ENCODE data around the gene VAT1L.
A peak's percentile ranks its signal among the peaks of the same experiment; 100 is the strongest.

VAT1L gene

GRCh38 chr16:77858060-77858459 is 69.7 kb downstream of the VAT1L start:
- Mint-ChIP-seq H3K4me1 (no peaks in the 10 kb centered on the region), H3K4me3 (no peak overlapping the region), H3K27ac (no peak overlapping the region), H3K36me3 (ENCODE audit: low read depth) (no peaks in the 10 kb centered on the region), H3K27me3 (peaks cover 7% of the 10 kb centered on the region), H3K9me3 (no peaks in the 10 kb centered on the region)
- ATAC-seq (no peak), DNase-seq (no peak)

GRCh38 chr16:77859493-77860232 is 71.3 kb downstream of the VAT1L start:
- Mint-ChIP-seq H3K4me1 (no peaks in the 10 kb centered on the region), H3K36me3 (ENCODE audit: low read depth) (no peaks in the 10 kb centered on the region), H3K4me3 (no peak overlapping the region), H3K27ac (no peak overlapping the region), H3K9me3 (no peaks in the 10 kb centered on the region), H3K27me3 (peaks cover 8% of the 10 kb centered on the region)
- DNase-seq (no peak), ATAC-seq (no peak)

GRCh38 chr16:77860953-77861352 is 72.6 kb downstream of the VAT1L start:
- no peak for DNase-seq
- Mint-ChIP-seq H3K27me3 (peaks cover 9% of the 10 kb centered on the region), H3K4me3 (no peak overlapping the region), H3K9me3 (no peaks in the 10 kb centered on the region), H3K4me1 (no peaks in the 10 kb centered on the region), H3K27ac (no peak overlapping the region), H3K36me3 (ENCODE audit: low read depth) (no peaks in the 10 kb centered on the region)
- ATAC-seq: no peak

- Mint-ChIP-seq H3K27ac (no peak overlapping the region), H3K4me3 (no peak overlapping the region), H3K9me3 (no peaks in the 10 kb centered on the region), H3K4me1 (peaks cover 2% of the 10 kb centered on the region), H3K27me3 (peaks cover 6% of the 10 kb centered on the region), H3K36me3 (ENCODE audit: low read depth) (no peaks in the 10 kb centered on the region)
- DNase-seq (no peak), ATAC-seq (no peak)
Measured at GRCh38 chr16:77863250-77863649, 74.9 kb downstream of the VAT1L start.

GRCh38 chr16:77866752-77867151 is 78.4 kb downstream of the VAT1L start:
- DNase-seq (no peak), ATAC-seq (no peak)
- peaks cover 4% of the 10 kb centered on the region for H3K4me1 Mint-ChIP-seq
- no peaks in the 10 kb centered on the region for H3K36me3 Mint-ChIP-seq (ENCODE audit: low read depth)
- H3K9me3 Mint-ChIP-seq: no peaks in the 10 kb centered on the region
- H3K4me3 Mint-ChIP-seq: no peak overlapping the region
- peaks cover 6% of the 10 kb centered on the region for H3K27me3 Mint-ChIP-seq
- H3K27ac Mint-ChIP-seq: no peak overlapping the region

GRCh38 chr16:77868052-77868451 is 79.7 kb downstream of the VAT1L start:
- Mint-ChIP-seq H3K9me3 (no peaks in the 10 kb centered on the region), H3K27ac (no peak overlapping the region), H3K27me3 (peaks cover 6% of the 10 kb centered on the region), H3K36me3 (ENCODE audit: low read depth) (no peaks in the 10 kb centered on the region), H3K4me3 (no peak overlapping the region), H3K4me1 (peaks cover 4% of the 10 kb centered on the region)
- ATAC-seq (no peak), DNase-seq (no peak)

GRCh38 chr16:77868478-77868877 is 80.1 kb downstream of the VAT1L start:
- peaks cover 4% of the 10 kb centered on the region for H3K4me1 Mint-ChIP-seq
- no peak overlapping the region for H3K27ac Mint-ChIP-seq
- ATAC-seq (peak; percentile 54), DNase-seq (no peak)
- H3K9me3 Mint-ChIP-seq: no peaks in the 10 kb centered on the region
- H3K36me3 Mint-ChIP-seq (ENCODE audit: low read depth): no peaks in the 10 kb centered on the region
- H3K4me3 Mint-ChIP-seq: no peak overlapping the region
- peaks cover 6% of the 10 kb centered on the region for H3K27me3 Mint-ChIP-seq

- DNase-seq (no peak), ATAC-seq (no peak)
- peaks cover 2% of the 10 kb centered on the region for H3K27me3 Mint-ChIP-seq
- peaks cover 4% of the 10 kb centered on the region for H3K4me1 Mint-ChIP-seq
- H3K4me3 Mint-ChIP-seq: no peak overlapping the region
- no peaks in the 10 kb centered on the region for H3K36me3 Mint-ChIP-seq (ENCODE audit: low read depth)
- H3K9me3 Mint-ChIP-seq: no peaks in the 10 kb centered on the region
- no peak overlapping the region for H3K27ac Mint-ChIP-seq
Measured at GRCh38 chr16:77869997-77870813, 81.8 kb downstream of the VAT1L start.

GRCh38 chr16:77871932-77872331 is 83.6 kb downstream of the VAT1L start:
- no peak for ATAC-seq
- Mint-ChIP-seq H3K36me3 (ENCODE audit: low read depth) (no peaks in the 10 kb centered on the region), H3K27me3 (no peaks in the 10 kb centered on the region), H3K9me3 (no peaks in the 10 kb centered on the region), H3K4me1 (peaks cover 4% of the 10 kb centered on the region), H3K27ac (no peak overlapping the region), H3K4me3 (no peak overlapping the region)
- no peak for DNase-seq

- Mint-ChIP-seq H3K9me3 (no peaks in the 10 kb centered on the region), H3K27me3 (no peaks in the 10 kb centered on the region), H3K4me3 (no peak overlapping the region), H3K27ac (no peak overlapping the region), H3K4me1 (peaks cover 4% of the 10 kb centered on the region), H3K36me3 (ENCODE audit: low read depth) (no peaks in the 10 kb centered on the region)
- no peak for ATAC-seq
- no peak for DNase-seq
Measured at GRCh38 chr16:77873066-77873465, 84.7 kb downstream of the VAT1L start.

GRCh38 chr16:77874347-77874746 is 86.0 kb downstream of the VAT1L start:
- Mint-ChIP-seq H3K27ac (no peak overlapping the region), H3K4me1 (no peaks in the 10 kb centered on the region), H3K9me3 (no peaks in the 10 kb centered on the region), H3K4me3 (no peak overlapping the region), H3K27me3 (no peaks in the 10 kb centered on the region), H3K36me3 (ENCODE audit: low read depth) (no peaks in the 10 kb centered on the region)
- ATAC-seq (no peak), DNase-seq (no peak)

GRCh38 chr16:77876776-77877175 is 88.4 kb downstream of the VAT1L start:
- no peak overlapping the region for H3K4me3 Mint-ChIP-seq
- no peak for DNase-seq
- H3K4me1 Mint-ChIP-seq: no peaks in the 10 kb centered on the region
- no peaks in the 10 kb centered on the region for H3K9me3 Mint-ChIP-seq
- ATAC-seq: no peak
- no peaks in the 10 kb centered on the region for H3K36me3 Mint-ChIP-seq (ENCODE audit: low read depth)
- no peaks in the 10 kb centered on the region for H3K27me3 Mint-ChIP-seq
- no peak overlapping the region for H3K27ac Mint-ChIP-seq

GRCh38 chr16:77877712-77878347 is 89.5 kb downstream of the VAT1L start:
- DNase-seq (no peak), ATAC-seq (no peak)
- no peaks in the 10 kb centered on the region for H3K36me3 Mint-ChIP-seq (ENCODE audit: low read depth)
- H3K9me3 Mint-ChIP-seq: no peaks in the 10 kb centered on the region
- no peaks in the 10 kb centered on the region for H3K27me3 Mint-ChIP-seq
- H3K27ac Mint-ChIP-seq: no peak overlapping the region
- H3K4me3 Mint-ChIP-seq: no peak overlapping the region
- no peaks in the 10 kb centered on the region for H3K4me1 Mint-ChIP-seq

- H3K27me3 Mint-ChIP-seq: peaks cover 3% of the 10 kb centered on the region
- no peak for DNase-seq
- ATAC-seq: no peak
- no peaks in the 10 kb centered on the region for H3K9me3 Mint-ChIP-seq
- no peak overlapping the region for H3K27ac Mint-ChIP-seq
- H3K36me3 Mint-ChIP-seq (ENCODE audit: low read depth): no peaks in the 10 kb centered on the region
- no peak overlapping the region for H3K4me3 Mint-ChIP-seq
- H3K4me1 Mint-ChIP-seq: no peaks in the 10 kb centered on the region
Measured at GRCh38 chr16:77881355-77882030, 93.1 kb downstream of the VAT1L start.
